SU-DHL-6 (cell line): ENCODE data around the gene SCN4A.

ENCODE experiments used
- H2AFZ ChIP-seq: fragments of 200-600 bp; sonication (generic); 2 replicates; pipeline ENCODE4 v1.6.1; 2014; ENCODE audit warnings: low read depth, mild to moderate bottlenecking, moderate library complexity, mixed read lengths, antibody characterized with exemption, low read length; ENCODE audit not compliant: severe bottlenecking
- H3F3A ChIP-seq: fragments of 200-600 bp; shearing (Covaris generic); 2 replicates; pipeline ENCODE4 v1.6.0; 2016; ENCODE audit warnings: antibody characterized with exemption, mild to moderate bottlenecking; ENCODE audit not compliant: insufficient read depth
- H3K27ac ChIP-seq: fragments of 200-600 bp; sonication (generic); 2 replicates; pipeline ENCODE4 v1.5.1; 2016; ENCODE audit warnings: low read depth, mild to moderate bottlenecking, low read length, moderate library complexity, mixed read lengths
- H3K27me3 ChIP-seq: fragments of 200-600 bp; sonication (generic), shearing (Covaris generic); 2 replicates; pipeline ENCODE4 v1.6.0; 2014; ENCODE audit warnings: mild to moderate bottlenecking, low read length
- H3K36me3 ChIP-seq: fragments of 200-600 bp; sonication (generic); 2 replicates; pipeline ENCODE4 v1.6.1; 2014; ENCODE audit warnings: mild to moderate bottlenecking, low read length, mixed read lengths
- H3K4me2 ChIP-seq: fragments of 300-600, 200-600 bp; shearing (Covaris generic), sonication (generic); 2 replicates; pipeline ENCODE4 v1.6.0; 2014; ENCODE audit warnings: low read length, low read depth, mild to moderate bottlenecking; ENCODE audit not compliant: poor library complexity, severe bottlenecking
- H3K4me3 ChIP-seq: fragments of 200-600 bp; sonication (generic); 2 replicates; pipeline ENCODE4 v1.5.1; 2014; ENCODE audit warnings: antibody characterized with exemption, low read length, mild to moderate bottlenecking, mixed read lengths; ENCODE audit not compliant: insufficient read depth, poor library complexity, severe bottlenecking
- H3K79me2 ChIP-seq: fragments of 200-600 bp; sonication (generic); 2 replicates; pipeline ENCODE4 v1.6.1; 2014; ENCODE audit warnings: mild to moderate bottlenecking, low read length, moderate library complexity; ENCODE audit not compliant: insufficient read depth
- H3K9ac ChIP-seq: fragments of 200-600 bp; sonication (generic); 2 replicates; pipeline ENCODE4 v1.7.0; 2014; ENCODE audit warnings: mild to moderate bottlenecking, low read length
- H3K9me2 ChIP-seq: fragments of 200-600 bp; sonication (generic); replicated peaks from 2 replicates; pipeline ENCODE4 v1.6.1; 2014; ENCODE audit warnings: low read length; ENCODE audit not compliant: insufficient read depth
- H3K9me3 ChIP-seq: fragments of 200-600 bp; sonication (generic); 2 replicates; pipeline ENCODE4 v1.6.1; 2014; ENCODE audit warnings: low read length, mixed read lengths; ENCODE audit not compliant: insufficient read depth
- H4K20me1 ChIP-seq: fragments of 200-600 bp; sonication (generic); 2 replicates; pipeline ENCODE4 v1.6.1; 2014; ENCODE audit warnings: low read depth, mild to moderate bottlenecking, antibody characterized with exemption, low read length, moderate library complexity, mixed read lengths
- EZH2phosphoT487 ChIP-seq: fragments of 200-600 bp; sonication (generic), shearing (Covaris generic); conservative IDR thresholded peaks from 2 replicates; pipeline ENCODE4 v1.6.1; 2018; ENCODE audit warnings: mild to moderate bottlenecking, antibody characterized with exemption, low read length, moderate library complexity, mixed read lengths
- TF ChIP-seq, protein P1 (sequence below): fragments of 200-600 bp; sonication (generic); IDR thresholded peaks from one replicate; pipeline ENCODE4 v1.5.1; 2017; ENCODE audit warnings: antibody characterized with exemption, mild to moderate bottlenecking, low read length, moderate library complexity; ENCODE audit not compliant: insufficient read depth, poor library complexity, severe bottlenecking

The SCN4A gene

DNA sequence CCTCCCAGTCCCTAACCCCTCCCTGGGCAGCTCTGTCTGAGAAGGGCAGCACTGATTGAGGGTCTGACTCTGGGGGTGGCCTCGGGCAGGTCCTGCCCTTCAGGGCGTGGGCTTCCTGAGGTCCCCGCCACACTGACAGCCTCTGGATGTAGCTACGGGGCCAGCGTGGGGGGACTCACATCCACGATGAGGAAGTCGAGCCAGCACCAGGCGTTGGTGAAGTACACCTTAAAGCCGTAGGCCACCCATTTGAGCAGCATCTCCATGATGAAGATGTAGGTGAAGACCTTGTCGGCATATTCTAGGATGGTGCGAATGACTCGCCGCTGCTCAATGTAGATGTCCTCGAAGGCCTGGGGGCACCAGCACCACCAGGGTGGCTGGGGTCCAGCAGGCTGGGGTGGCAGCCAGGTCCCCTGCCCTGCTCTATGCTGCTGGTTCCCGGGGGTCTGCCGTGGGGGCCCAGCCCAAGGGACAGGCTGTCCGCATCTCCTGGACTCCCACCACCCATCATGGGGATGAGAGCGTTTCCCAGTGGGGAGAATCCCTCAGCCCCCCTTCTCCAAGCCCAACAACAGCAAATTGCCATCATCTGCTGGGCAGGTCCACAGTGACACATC, 24.9 kb downstream of the SCN4A start:
- no peaks in the 10 kb centered on the region for H3K9me3 ChIP-seq
- H4K20me1 ChIP-seq: no peaks in the 10 kb centered on the region
- no peaks in the 10 kb centered on the region for H3K36me3 ChIP-seq
- H3K4me2 ChIP-seq: no peak overlapping the region
- no peak overlapping the region for H2AFZ ChIP-seq
- H3K79me2 ChIP-seq: no peaks in the 10 kb centered on the region
- H3K27ac ChIP-seq: no peak overlapping the region
- H3K27me3 ChIP-seq: no peaks in the 10 kb centered on the region
- H3F3A ChIP-seq: peaks cover 3% of the 10 kb centered on the region
- no peak overlapping the region for H3K9ac ChIP-seq
- H3K9me2 ChIP-seq: no peaks in the 10 kb centered on the region
- H3K4me3 ChIP-seq: no peak overlapping the region
- no peak for TF ChIP-seq EZH2phosphoT487
- TF ChIP-seq, protein P1, sequence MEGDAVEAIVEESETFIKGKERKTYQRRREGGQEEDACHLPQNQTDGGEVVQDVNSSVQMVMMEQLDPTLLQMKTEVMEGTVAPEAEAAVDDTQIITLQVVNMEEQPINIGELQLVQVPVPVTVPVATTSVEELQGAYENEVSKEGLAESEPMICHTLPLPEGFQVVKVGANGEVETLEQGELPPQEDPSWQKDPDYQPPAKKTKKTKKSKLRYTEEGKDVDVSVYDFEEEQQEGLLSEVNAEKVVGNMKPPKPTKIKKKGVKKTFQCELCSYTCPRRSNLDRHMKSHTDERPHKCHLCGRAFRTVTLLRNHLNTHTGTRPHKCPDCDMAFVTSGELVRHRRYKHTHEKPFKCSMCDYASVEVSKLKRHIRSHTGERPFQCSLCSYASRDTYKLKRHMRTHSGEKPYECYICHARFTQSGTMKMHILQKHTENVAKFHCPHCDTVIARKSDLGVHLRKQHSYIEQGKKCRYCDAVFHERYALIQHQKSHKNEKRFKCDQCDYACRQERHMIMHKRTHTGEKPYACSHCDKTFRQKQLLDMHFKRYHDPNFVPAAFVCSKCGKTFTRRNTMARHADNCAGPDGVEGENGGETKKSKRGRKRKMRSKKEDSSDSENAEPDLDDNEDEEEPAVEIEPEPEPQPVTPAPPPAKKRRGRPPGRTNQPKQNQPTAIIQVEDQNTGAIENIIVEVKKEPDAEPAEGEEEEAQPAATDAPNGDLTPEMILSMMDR: no peak

DNA sequence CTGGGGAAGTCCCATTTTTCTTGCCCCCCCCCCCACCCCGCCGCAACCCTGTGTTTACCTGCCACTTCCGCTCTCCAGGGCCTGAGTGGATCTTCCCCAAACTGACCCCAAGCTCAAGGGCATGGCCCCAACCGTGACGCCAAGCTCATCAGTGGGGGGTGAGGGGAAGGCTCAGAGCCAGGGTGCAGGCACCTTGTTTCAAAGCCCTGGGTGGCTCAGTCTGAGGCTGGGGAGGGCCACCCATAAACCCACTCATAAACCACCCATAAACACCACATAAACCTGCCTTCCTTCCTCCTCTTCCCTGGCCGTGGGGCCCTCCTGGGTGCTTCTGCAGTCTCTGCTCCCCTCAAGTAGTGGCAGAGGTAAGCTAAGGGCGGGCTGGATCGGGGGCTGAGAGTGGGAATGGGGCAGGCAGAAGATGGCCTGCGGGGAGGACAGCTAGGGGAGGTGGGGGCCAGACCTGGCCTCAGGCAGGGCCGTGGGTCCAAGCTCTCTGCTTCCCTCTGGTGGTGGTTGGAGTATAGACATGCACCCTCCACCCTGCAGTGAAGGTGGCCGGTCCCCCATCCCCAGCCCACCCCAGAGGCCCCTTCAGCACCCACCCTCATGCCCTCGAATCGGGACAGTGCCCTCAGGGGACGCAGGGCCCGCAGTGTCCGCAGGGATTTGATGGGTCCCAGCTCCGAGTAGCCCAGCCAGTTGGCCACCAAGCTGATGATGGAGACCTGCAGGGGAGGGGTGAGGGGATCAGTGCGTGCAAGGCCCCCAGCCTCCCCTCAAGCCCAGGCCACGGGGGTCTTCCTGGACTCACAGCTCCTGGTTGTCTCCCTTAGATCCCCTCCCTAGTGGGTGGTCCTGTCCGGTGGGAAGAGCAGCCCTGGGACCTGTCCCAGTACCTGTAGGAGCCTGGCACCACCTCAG, 26.0 kb downstream of the SCN4A start:
- Histone ChIP-seq H3K9ac (peak overlapping the region; percentile 47), H3K27me3 (no peaks in the 10 kb centered on the region)

DNA sequence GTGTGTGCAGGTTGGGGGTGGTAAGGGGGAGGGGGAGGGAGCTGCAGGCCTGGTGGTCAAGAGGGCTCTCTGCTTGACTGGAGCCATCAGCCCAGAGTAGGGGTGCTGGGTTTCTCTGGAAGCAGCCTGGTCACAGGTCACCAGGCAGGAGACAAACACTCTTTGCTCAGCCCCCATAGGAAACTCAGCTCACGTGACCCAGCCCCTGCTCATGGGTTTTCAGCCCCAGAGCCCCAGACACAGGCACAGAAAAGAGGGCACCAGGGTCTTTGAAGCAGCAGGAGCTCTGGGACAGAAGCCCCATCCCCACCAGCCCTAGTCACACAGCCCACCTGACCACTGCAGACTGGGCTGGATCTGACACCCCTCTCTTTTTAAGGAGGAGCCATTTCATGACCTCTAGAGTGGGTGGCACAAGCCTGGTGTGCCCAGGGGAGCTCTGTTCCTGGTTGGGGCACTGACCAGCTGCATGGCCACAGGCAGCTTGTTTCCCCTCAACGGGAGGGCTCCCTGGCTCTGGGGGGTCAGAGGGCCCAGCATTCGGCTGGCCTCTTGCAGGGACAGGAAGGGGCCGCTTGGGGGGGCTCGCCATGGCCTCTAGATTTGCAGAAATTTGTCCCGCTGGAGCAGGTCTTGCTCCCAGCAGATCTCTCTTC, 26.8 kb downstream of the SCN4A start:
- H4K20me1 ChIP-seq: no peaks in the 10 kb centered on the region
- TF ChIP-seq EZH2phosphoT487: no peak
- TF ChIP-seq, protein P1: no peak
- peak overlapping the region; percentile 62 for H3K4me2 ChIP-seq
- H3K9me2 ChIP-seq: no peaks in the 10 kb centered on the region
- H3K4me3 ChIP-seq: no peak overlapping the region
- no peaks in the 10 kb centered on the region for H3K9me3 ChIP-seq
- H3K27ac ChIP-seq: peak overlapping the region; percentile 87
- no peaks in the 10 kb centered on the region for H3K79me2 ChIP-seq
- H2AFZ ChIP-seq: no peak overlapping the region
- H3K36me3 ChIP-seq: no peaks in the 10 kb centered on the region
- H3K9ac ChIP-seq: peak overlapping the region; percentile 47
- H3F3A ChIP-seq: peaks cover 3% of the 10 kb centered on the region
- H3K27me3 ChIP-seq: no peaks in the 10 kb centered on the region

More for the DNA sequence above, 26.0 kb downstream of the SCN4A start:
- Histone ChIP-seq H3K36me3 (no peaks in the 10 kb centered on the region), H3F3A (peaks cover 3% of the 10 kb centered on the region), H3K4me3 (peak overlapping the region; percentile 20), H3K9me3 (no peaks in the 10 kb centered on the region), H3K4me2 (peak overlapping the region; percentile 62), H3K9me2 (no peaks in the 10 kb centered on the region), H2AFZ (peak overlapping the region; percentile 67), H3K79me2 (no peaks in the 10 kb centered on the region), H4K20me1 (no peaks in the 10 kb centered on the region), H3K27ac (peak overlapping the region; percentile 87)
- no peak for TF ChIP-seq EZH2phosphoT487
- TF ChIP-seq, protein P1: peak; percentile 86
